Stimulated activated CD8-positive, alpha-beta memory T cell treated with anti-CD3 and anti-CD28 coated beads, Interleukin-4, amount 100 ng/mL, for 4 hours (primary cell): Measurements from ENCODE around the gene TMEM234.
"Not testable (repeated sequence)": the region's sequence is repeated elsewhere in the genome, so short reads cannot be mapped to it uniquely, and the experiment has no call there.

Source experiments
- DNase-seq, 2 donors: peaks; one replicate each; pipeline ENCODE4 v3.0.0-alpha.2; 2020; ENCODE audit warnings: low read depth in 2 of 2, low spot score in 1 of 2

Gene TMEM234

GRCh38 chr1:32221980-32222755, at the start of gene TMEM234, which contains the start of gene EIF3I:
TMEM234 (minus strand) TSS chr1:32222353; CDS start chr1:32222322, 31 bp downstream.
EIF3I (plus strand) TSS chr1:32222407; CDS start chr1:32222442, 35 bp downstream.
- peak; percentile 87 for DNase-seq

GRCh38 chr1:32269744-32270143, 47.6 kb upstream of the TMEM234 start:
- DNase-seq, result no peak

GRCh38 chr1:32266921-32267591, 44.9 kb upstream of the TMEM234 start:
- no peak for DNase-seq

GRCh38 chr1:32265846-32266245, 43.7 kb upstream of the TMEM234 start:
- no peak for DNase-seq

GRCh38 chr1:32263744-32264143, 41.6 kb upstream of the TMEM234 start:
- DNase-seq, result no peak

- DNase-seq, result not testable (repeated sequence)
These were observed 41.1 kb upstream of the TMEM234 start for GRCh38 chr1:32263236-32263593.

- DNase-seq, result no peak
These were observed 35.0 kb upstream of the TMEM234 start for GRCh38 chr1:32257227-32257508.

GRCh38 chr1:32256473-32257226, 34.5 kb upstream of the TMEM234 start:
- DNase-seq, result no peak

GRCh38 chr1:32255072-32256071, 33.2 kb upstream of the TMEM234 start:
- DNase-seq, result no peak

- peak in 1 of 2 donors; percentile 43 for DNase-seq
These were observed 29.0 kb upstream of the TMEM234 start, which contains the start of gene LCK for GRCh38 chr1:32250893-32251716. LCK (plus strand) TSS chr1:32251265; CDS start chr1:32274330, 23,065 bp downstream.

GRCh38 chr1:32249831-32250525, 27.8 kb upstream of the TMEM234 start:
- peak; percentile 51 to 77 for DNase-seq

- DNase-seq, result peak; percentile 43 to 54
These were observed 26.1 kb upstream of the TMEM234 start for GRCh38 chr1:32247983-32248889.

- DNase-seq, result no peak
These were observed 25.3 kb upstream of the TMEM234 start for GRCh38 chr1:32247452-32247851.

GRCh38 chr1:32246888-32247273, 24.7 kb upstream of the TMEM234 start, which contains the start of gene FAM167B:
FAM167B (plus strand) TSS chr1:32247222; CDS start chr1:32247422, 200 bp downstream.
- DNase-seq, result no peak

- no peak for DNase-seq
These were observed 20.2 kb upstream of the TMEM234 start for GRCh38 chr1:32242341-32242851.

GRCh38 chr1:32241001-32241763, 19.0 kb upstream of the TMEM234 start:
- no peak for DNase-seq
